ENCODE measurements around the gene FKBP1B.

DNA sequence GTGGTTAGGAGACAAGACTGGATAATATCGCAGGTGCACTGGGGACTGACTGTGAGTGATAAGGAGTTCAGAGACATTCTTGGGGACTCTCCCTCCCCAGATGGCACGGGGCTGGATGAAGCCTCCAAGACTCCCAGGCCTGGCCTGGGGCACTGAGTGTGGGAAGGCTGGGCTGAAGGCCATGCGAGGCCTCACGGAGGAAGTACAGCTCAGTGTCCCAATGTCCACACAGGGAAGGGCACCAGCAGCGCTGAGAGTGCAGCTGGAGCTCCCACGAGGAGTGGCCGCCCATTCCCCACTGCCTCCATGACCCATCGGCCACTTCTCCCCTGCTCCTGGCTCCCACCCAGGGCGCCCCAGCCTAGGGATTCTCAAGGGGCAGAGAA, 33.2 kb upstream of the FKBP1B start:
- TF ChIP-seq, protein P1, sequence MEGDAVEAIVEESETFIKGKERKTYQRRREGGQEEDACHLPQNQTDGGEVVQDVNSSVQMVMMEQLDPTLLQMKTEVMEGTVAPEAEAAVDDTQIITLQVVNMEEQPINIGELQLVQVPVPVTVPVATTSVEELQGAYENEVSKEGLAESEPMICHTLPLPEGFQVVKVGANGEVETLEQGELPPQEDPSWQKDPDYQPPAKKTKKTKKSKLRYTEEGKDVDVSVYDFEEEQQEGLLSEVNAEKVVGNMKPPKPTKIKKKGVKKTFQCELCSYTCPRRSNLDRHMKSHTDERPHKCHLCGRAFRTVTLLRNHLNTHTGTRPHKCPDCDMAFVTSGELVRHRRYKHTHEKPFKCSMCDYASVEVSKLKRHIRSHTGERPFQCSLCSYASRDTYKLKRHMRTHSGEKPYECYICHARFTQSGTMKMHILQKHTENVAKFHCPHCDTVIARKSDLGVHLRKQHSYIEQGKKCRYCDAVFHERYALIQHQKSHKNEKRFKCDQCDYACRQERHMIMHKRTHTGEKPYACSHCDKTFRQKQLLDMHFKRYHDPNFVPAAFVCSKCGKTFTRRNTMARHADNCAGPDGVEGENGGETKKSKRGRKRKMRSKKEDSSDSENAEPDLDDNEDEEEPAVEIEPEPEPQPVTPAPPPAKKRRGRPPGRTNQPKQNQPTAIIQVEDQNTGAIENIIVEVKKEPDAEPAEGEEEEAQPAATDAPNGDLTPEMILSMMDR (conservative IDR thresholded peaks at IDR 0.05; ENCODE audit: low read depth, low read length): no peak
- TF ChIP-seq EZH2phosphoT487 (IDR thresholded peaks at IDR 0.05; ENCODE audit: borderline replicate concordance, low read length): no peak
- no peak for TF ChIP-seq EZH2 (IDR thresholded peaks at IDR 0.05; ENCODE audit: low read length, unreplicated experiment)

Measured in PC-3 (cell line).